Kasumi-1 (cell line): ENCODE data around the gene PIK3R2.
A peak's percentile ranks its signal among the peaks of the same experiment; 100 is the strongest.

ENCODE experiments used
- DNase-seq, 2 experiments: peaks; one replicate each; lab custom pipeline; 2025; lab: John Stamatoyannopoulos, UW

The PIK3R2 gene

GRCh38 chr19:18173054-18173571 is 20.1 kb downstream of the PIK3R2 start:
- DNase-seq = no peak

- peak in 1 of 2 experiments; percentile 18 for DNase-seq
Observed at GRCh38 chr19:18173572-18174288, 20.8 kb downstream of the PIK3R2 start, which contains the start of gene IFI30. Gene IFI30, plus strand, starts transcription at chr19:18173813. Its CDS starts 29 bp downstream, at chr19:18173842.

- DNase-seq = no peak
Observed at GRCh38 chr19:18174983-18175382, 22.0 kb downstream of the PIK3R2 start.

- DNase-seq = no peak
Observed at GRCh38 chr19:18176367-18177310, 23.7 kb downstream of the PIK3R2 start.

GRCh38 chr19:18179957-18180356 is 27.0 kb downstream of the PIK3R2 start:
- peak; percentile 32 to 40 for DNase-seq

- no peak for DNase-seq
Observed at GRCh38 chr19:18183529-18183928, 30.6 kb downstream of the PIK3R2 start.

GRCh38 chr19:18185538-18185937 is 32.6 kb downstream of the PIK3R2 start:
- DNase-seq = no peak

- DNase-seq = no peak
Observed at GRCh38 chr19:18190278-18190677, 37.3 kb downstream of the PIK3R2 start.

GRCh38 chr19:18191640-18192062 is 38.7 kb downstream of the PIK3R2 start:
- DNase-seq = no peak

GRCh38 chr19:18192673-18193387 is 39.9 kb downstream of the PIK3R2 start, which contains the start of gene MPV17L2:
Gene MPV17L2, plus strand, starts transcription at chr19:18193218. Its CDS starts 64 bp downstream, at chr19:18193282.
- peak; percentile 99 to 100 for DNase-seq

- peak in 1 of 2 experiments; percentile 11 for DNase-seq
Observed at GRCh38 chr19:18193388-18194180, 40.6 kb downstream of the PIK3R2 start.

- no peak for DNase-seq
Observed at GRCh38 chr19:18194181-18194530, 41.2 kb downstream of the PIK3R2 start.

- no peak for DNase-seq
Observed at GRCh38 chr19:18194554-18195238, 41.7 kb downstream of the PIK3R2 start.

GRCh38 chr19:18196511-18196845 is 43.5 kb downstream of the PIK3R2 start:
- DNase-seq = no peak

- no peak for DNase-seq
Observed at GRCh38 chr19:18197306-18197705, 44.3 kb downstream of the PIK3R2 start.

GRCh38 chr19:18197941-18198340 is 45.0 kb downstream of the PIK3R2 start:
- no peak for DNase-seq

- DNase-seq = no peak
Observed at GRCh38 chr19:18198374-18198773, 45.4 kb downstream of the PIK3R2 start.

- DNase-seq = no peak
Observed at GRCh38 chr19:18202397-18202777, 49.4 kb downstream of the PIK3R2 start.

- DNase-seq = peak; percentile 27 to 44
Observed at GRCh38 chr19:18202778-18203407, 49.9 kb downstream of the PIK3R2 start.

- DNase-seq = peak in 1 of 2 experiments; percentile 46
Observed at GRCh38 chr19:18203408-18203862, 50.5 kb downstream of the PIK3R2 start.
